Adrenal gland (tissue), 5 donors: ENCODE measurements around the gene CTBP2.

Experiments
- POLR2A ChIP-seq, 2 donors: fragments of 450-650 bp; IDR thresholded peaks; one replicate each; pipeline ENCODE4 v1.6.1; 2017; ENCODE audit warnings: antibody characterized with exemption in 2 of 2, mild to moderate bottlenecking in 2 of 2, moderate library complexity in 1 of 2
- TF ChIP-seq, protein P1 (sequence below), 6 experiments: fragments of 450-650 bp in 4 of 6; fragments of 200-600 bp in 2 of 6; sonication (generic) in 1 of 6; IDR thresholded peaks; 1 replicate in 5 of 6; 2 replicates in 1 of 6; pipeline versions ENCODE4 v1.5.1 to v1.8.0; 2016 to 2021; ENCODE audit warnings: antibody characterized with exemption in 6 of 6, mild to moderate bottlenecking in 2 of 6, moderate library complexity in 1 of 6
- donor health status: DM: no; HTN: no; CAD: no.

DNA sequence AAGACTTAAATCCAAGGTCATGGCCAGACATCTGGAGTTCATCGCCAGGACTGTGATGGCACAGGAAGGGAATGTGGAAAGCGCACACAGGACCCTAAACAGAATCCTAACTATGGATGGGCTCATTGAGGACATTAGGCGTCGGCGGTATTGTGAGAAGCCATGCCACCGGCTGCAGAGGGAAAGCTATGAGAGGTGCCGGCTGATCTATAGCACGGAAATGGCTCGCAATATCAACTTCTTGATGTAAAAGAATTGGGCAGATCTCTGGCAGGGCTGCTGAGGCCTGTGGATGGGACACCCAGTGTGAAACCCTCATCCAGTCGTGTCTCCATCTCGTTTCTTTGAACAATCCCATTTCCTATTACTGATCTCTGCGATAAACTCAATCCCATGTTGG is 6.3 kb upstream of the CTBP2 start:
- TF ChIP-seq, protein P1, sequence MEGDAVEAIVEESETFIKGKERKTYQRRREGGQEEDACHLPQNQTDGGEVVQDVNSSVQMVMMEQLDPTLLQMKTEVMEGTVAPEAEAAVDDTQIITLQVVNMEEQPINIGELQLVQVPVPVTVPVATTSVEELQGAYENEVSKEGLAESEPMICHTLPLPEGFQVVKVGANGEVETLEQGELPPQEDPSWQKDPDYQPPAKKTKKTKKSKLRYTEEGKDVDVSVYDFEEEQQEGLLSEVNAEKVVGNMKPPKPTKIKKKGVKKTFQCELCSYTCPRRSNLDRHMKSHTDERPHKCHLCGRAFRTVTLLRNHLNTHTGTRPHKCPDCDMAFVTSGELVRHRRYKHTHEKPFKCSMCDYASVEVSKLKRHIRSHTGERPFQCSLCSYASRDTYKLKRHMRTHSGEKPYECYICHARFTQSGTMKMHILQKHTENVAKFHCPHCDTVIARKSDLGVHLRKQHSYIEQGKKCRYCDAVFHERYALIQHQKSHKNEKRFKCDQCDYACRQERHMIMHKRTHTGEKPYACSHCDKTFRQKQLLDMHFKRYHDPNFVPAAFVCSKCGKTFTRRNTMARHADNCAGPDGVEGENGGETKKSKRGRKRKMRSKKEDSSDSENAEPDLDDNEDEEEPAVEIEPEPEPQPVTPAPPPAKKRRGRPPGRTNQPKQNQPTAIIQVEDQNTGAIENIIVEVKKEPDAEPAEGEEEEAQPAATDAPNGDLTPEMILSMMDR (IDR thresholded peaks at IDR 0.05) = no peak
- TF ChIP-seq POLR2A (IDR thresholded peaks at IDR 0.05) = no peak
